GM19397 (cell line): Measurements from ENCODE around the gene SERPINA4.

Source experiments
- ATAC-seq: cut with Tn5 transposase; IDR thresholded peaks from one replicate; pipeline ENCODE4 v1.9.1; 2021; ENCODE audit warnings: mild to moderate bottlenecking, moderate library complexity; ENCODE audit not compliant: unreplicated experiment

SERPINA4 gene, protein sequence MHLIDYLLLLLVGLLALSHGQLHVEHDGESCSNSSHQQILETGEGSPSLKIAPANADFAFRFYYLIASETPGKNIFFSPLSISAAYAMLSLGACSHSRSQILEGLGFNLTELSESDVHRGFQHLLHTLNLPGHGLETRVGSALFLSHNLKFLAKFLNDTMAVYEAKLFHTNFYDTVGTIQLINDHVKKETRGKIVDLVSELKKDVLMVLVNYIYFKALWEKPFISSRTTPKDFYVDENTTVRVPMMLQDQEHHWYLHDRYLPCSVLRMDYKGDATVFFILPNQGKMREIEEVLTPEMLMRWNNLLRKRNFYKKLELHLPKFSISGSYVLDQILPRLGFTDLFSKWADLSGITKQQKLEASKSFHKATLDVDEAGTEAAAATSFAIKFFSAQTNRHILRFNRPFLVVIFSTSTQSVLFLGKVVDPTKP

DNA sequence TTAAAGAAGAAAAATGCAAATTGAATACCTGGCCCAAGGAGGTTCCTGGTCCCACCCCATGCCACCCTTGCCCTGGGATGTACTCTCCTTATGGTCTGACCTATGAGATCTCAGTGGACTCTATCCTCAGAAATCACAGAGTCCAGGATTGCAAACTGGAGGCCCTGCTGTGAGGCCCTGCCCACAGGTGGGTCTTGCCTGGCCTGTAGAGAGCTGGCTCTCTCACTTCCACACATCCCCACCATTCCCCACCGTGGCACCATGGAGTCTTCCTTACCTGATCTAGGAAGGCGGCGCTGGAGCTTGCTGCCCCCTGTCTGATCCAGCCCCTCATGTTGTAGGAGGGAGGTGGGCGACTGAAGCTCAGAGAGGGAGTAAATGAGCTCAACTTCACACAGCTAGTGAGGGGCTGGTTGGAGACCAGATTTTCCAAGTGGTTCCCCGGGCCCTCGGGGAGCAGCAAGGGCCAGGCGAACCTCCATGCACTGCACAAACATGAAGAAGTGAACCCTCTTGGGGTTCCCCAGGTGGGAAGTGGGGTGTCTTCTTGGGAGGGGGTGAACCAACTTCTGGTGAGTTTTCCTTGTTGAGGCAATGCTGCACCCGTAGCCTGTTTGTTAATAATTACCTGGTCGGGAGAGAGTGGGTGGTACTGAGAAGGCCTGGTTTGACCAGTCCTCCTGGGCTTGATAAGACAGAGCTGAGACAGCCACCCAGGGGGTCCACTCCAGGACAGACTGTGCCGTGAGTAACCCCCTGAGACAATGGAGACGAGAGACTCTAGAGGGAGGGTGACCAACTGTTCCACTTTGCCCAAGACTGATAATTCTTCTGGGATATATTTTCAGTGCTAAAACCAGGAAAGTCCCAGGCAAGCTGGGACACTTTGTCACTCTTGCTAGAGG is at the start of gene SERPINA4:
TSS of gene SERPINA4 (plus strand) at position 692 of the 905 bp plus-strand sequence. CDS start 2,041 bp downstream, outside the sequence.
- no peak for ATAC-seq

DNA sequence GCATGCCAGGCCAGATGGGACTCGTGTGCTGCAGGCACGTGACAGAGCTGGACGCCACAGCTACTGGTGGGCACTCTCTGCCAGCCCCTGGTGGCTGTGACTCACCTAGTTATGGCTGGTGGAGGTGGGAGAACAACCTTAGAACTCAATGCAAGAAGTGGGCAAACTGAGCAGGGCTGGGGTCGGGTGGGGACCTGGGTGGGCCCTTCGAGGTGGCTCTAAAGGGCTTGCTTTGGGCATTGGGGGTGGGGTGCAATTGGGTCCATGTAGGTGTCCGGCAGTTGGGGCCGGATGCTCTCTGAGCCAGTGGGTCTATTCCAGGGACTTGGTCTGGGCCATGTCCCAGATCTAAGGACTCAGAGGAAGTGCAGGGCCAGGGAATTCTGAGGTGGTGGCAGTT is 46.9 kb upstream of the SERPINA4 start:
- no peak for ATAC-seq

GRCh38 chr14:94515426-94515825 is 45.8 kb upstream of the SERPINA4 start:
- ATAC-seq = no peak

DNA sequence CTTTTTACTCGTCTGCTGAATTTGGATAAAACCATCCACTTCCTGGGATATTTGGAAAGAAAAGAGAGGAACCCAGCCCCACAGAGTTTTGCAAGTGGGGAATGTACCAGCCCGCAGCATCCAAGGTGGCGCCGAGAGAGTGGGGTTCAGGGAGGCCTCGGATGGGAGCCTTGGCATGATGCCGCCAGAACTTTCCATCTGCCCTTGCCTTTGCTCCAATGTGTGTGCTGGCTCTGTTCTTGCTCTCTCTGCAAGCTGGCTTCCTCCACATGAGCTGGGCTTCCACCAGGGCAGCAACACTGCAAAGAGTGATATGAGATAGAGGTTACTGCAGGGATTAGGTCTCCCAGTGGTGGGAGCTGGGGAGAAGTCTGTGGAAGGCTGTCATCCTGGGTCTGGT is 45.4 kb upstream of the SERPINA4 start:
- ATAC-seq = no peak

DNA sequence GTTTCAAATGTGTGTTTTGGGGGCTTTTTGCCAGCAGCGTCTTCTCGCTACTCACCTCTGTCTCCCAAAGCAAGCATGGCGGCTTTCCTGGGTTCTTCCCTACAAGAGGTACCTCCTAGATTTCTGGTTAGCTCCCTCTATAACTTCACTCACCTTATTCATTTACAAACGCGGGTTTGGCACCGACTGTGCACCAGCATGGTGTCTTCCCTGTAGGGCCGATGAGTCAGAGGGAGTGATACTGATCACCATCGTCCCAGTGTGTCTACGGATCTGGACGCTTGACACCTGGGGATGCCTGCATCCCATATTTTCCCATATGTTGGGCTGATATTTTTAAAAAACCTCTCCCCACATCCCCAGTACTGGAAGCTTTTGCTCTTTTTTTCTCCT is 44.0 kb upstream of the SERPINA4 start:
- ATAC-seq = no peak

- no peak for ATAC-seq
Measured at GRCh38 chr14:94517641-94518257, 43.5 kb upstream of the SERPINA4 start.

DNA sequence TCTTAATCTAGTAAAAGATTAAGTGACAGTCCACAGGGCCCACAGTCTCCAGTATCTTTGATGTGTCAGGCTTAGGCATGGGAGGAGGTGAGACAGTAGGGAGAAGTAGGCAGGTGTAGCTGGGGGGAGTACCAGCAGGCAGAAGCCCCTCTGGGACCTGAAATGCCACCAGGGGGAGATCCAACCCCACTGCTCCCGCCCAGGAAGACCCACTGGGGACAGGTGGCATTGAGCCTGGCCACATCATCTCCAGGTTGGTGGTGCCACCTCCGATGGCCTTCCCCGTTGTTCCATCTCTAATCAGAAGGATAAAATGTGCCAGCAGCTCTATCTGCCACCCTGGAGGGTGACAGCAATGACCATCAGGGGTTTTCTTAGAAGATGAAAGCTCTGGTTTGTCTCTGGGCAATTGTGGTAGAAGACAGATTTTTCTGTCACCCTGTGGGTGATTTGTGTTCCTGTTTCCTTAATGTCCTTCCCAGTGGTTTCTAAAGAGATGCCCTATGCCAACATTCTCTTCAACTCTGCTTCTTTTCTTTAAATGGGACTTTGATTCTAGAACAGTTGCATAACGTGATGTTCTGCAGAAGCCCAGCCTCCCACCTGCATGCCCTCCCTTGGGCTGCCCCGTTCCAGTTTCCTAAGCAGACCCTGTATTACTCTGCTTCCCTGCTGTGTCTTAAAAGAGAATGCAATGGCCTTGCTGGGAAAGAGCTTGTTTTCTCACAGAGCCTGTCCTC is 39.7 kb upstream of the SERPINA4 start:
- ATAC-seq = no peak

DNA sequence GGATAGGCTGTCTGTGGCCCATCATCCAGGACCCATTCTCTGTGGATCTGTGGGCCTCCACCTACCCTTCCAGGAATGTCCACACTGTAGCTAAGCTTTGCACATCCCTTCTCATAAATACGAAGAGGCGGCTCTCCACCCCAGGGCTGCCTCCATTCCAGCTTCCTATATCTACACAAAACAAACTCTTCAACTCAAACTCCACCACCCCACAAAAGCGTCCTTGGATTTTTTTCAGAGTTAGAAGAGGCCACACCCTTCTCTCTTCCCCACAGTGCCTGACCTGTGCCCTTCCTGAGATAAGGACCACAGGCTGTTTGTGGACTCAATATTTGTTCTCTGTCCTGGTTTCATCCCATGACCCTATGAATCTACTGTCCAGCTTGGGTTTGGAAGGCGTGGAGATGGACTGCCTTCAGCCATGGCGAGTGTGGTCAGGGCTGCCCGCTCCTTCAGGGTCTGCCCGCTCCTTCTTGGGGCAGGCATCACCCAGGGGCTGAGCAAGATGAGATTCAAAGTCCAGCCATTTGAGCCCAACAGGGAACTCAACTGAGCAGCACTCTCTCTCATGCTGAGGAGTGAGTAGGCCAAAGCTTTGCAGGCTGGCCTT is 39.0 kb upstream of the SERPINA4 start:
- ATAC-seq = no peak

GRCh38 chr14:94523265-94523664 is 38.0 kb upstream of the SERPINA4 start:
- ATAC-seq = no peak

GRCh38 chr14:94524093-94524492 is 37.1 kb upstream of the SERPINA4 start:
- ATAC-seq = no peak

DNA sequence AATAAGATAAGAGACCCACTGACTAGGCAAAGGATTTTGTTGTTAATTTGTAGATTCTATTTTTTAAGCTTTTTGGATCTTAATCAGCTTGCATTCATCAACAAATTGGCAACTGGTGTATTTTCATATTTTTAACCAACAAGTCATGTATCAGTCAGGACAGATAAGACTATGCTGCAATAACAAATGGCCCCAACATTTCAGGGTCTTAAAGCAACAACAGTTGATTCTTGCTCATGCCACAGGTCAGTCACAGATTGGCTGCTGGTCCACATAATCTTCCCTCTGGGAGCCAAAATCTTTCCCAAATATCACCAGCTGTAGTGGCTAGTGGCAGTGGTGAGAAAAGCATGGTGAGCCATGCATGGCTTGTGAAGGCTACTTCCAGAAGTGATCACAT is 30.1 kb upstream of the SERPINA4 start:
- ATAC-seq = no peak

GRCh38 chr14:94532447-94532846 is 28.8 kb upstream of the SERPINA4 start:
- ATAC-seq = no peak

- ATAC-seq = no peak
Measured at GRCh38 chr14:94535506-94535905, 25.7 kb upstream of the SERPINA4 start.

DNA sequence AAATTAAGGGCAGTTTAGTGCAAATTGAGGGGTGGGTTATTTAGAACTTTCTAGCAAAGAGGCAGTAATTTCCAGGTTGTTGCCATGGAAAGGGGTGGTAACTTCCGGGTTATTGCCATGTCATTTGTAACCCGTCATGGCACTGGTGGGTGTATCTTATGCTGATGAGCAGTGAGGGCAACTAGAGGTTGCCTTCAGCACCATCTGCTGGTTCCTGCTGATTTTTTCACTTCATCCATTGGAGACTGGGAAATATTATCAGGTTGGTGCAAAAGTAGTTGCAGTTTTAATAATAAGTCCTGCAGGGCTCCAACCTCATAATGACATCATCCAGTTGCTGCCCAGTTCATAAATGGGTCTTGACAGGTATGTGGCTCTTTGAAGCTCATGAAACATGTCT is 24.4 kb upstream of the SERPINA4 start:
- ATAC-seq = no peak

DNA sequence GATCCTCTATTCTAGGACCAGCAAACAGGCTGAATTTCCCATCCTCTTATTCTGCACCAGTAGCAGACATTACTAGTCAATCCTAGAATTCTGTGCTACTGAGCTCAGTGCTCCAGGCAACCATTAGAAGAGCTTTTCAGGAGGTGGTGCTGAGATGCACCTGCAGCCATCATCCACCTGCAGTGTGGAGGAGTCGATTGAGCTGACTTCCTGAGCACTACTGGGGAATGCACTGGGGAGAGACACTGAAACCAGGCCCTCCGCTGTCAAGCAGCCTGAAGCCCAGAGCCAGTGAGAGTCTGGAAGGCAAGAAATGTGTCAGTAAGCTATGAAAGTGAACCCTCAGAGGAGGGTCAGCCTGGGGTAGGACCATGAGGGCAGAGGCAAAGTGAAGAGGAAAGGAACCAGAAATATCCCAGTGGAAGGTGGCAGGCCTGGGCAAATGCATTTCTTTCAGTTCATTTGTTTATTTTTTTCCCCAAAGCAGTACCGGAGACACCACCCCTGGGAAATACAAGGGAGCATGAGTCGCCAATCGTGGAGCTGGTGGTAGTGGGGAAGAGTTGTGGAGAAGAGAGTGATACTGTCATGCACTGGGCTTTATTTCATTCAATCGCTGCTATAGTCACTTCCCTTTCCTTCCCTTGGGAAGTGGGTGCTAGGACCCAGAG is 23.0 kb upstream of the SERPINA4 start:
- no peak for ATAC-seq

GRCh38 chr14:94539181-94539580 is 22.1 kb upstream of the SERPINA4 start:
- no peak for ATAC-seq

DNA sequence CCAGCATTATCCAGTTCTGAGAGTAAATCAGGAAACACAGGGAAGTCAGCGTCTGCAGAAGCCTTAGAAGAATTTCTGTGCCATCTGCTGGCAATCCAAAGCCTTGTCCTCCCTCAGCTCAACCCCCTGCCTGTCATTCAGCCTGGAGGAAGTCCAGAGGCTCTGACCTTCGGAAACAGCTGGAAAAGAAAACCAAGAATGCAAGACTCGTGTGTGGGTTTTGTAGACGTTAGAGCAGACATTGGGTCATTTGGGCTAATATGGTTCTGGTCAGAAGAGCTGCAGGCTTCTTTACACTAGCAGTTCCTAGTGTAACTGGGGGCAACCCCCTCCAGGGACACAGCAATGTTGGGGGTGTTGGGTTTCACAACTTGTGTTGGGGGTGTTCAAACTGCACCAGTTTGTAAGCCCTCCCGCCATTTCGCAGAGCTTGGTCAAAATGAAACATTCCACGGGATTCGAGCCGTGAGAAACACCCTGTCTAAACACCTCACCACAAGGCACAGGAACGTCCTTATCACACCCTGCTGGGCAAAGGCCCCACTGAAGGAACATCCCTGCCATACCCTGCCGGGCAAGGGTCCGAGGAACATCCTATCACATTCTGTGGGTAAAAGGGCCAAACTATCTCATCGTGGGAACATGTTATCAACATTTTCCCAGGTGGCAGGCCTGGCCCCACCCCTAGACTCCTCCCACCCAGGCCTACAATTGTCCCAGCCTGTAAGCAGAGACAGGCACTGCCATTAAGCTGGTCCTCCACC is 21.0 kb upstream of the SERPINA4 start:
- no peak for ATAC-seq

DNA sequence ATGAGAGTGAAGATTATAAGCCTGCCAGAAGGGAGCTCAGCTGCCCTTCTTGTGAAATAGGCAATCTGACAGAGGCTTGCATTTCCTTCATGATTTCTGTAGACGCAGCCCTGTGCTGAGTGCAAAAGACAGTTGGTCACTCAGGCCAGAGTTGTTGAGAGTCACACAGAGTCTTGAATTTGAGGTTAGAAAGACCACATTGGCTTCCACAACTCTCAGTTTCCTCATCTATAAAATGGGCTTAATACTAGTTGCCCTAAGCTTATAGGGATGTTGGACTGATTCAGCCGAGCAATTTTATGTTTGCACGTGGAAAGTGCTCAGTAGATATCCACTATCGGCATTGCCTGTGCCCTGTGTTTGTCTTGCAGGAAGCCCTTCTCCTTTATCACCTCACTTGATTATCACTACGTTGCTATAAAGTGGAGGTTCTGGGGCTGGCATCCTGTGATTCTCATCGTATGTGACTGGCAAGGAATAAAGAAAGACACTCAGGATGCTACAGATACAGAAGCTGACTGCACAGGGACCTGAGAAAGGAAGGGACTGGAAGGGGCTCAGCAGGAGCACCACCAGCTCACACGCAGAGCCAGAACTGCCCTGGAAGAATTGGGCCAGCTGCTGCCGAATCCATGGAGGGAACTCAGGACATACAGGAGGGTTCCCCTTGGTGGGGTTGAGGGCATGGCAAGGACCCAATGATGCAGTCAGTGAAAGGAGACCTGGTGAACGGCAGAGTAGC is 19.8 kb upstream of the SERPINA4 start:
- no peak for ATAC-seq
